ENCODE measurements around the gene PPM1D.

- TF ChIP-seq CTCF (IDR thresholded peaks at IDR 0.05; ENCODE audit: insufficient read depth, low read length) (no peak), POLR2AphosphoS5 (IDR thresholded peaks at IDR 0.05; ENCODE audit: low read depth) (no peak), REST (IDR thresholded peaks at IDR 0.05; ENCODE audit: insufficient replicate concordance, low read depth) (no peak)
Observed at GRCh38 chr17:60631119-60631518, 31.1 kb downstream of the PPM1D start.
